HUES48 (cell line): ENCODE data around the gene TLN1.

ENCODE experiments used
- H3K27ac ChIP-seq: one replicate; pipeline ENCODE4 v1.7.0; 2013; ENCODE audit warnings: low read depth, low read length, inconsistent platforms
- H3K27me3 ChIP-seq: 2 replicates; pipeline ENCODE4 v1.6.1; 2013; ENCODE audit warnings: mild to moderate bottlenecking, low read length; ENCODE audit not compliant: control insufficient read depth, insufficient read depth
- H3K36me3 ChIP-seq: 2 replicates; pipeline ENCODE4 v1.6.1; 2013; ENCODE audit warnings: low read length; ENCODE audit not compliant: control insufficient read depth, insufficient read depth
- H3K4me1 ChIP-seq: 2 replicates; pipeline ENCODE4 v1.6.1; 2013; ENCODE audit warnings: mild to moderate bottlenecking, low read length; ENCODE audit not compliant: control insufficient read depth, insufficient read depth
- H3K4me3 ChIP-seq: 2 replicates; pipeline ENCODE4 v1.5.1; 2013; ENCODE audit warnings: mild to moderate bottlenecking, low read depth, low read length
- H3K9ac ChIP-seq: 2 replicates; pipeline ENCODE4 v1.6.1; 2013; ENCODE audit warnings: mild to moderate bottlenecking, low read depth, low read length, moderate library complexity
- H3K9me3 ChIP-seq: 2 replicates; pipeline ENCODE4 v1.6.1; 2013; ENCODE audit warnings: low read length; ENCODE audit not compliant: control insufficient read depth, insufficient read depth

The TLN1 gene, protein sequence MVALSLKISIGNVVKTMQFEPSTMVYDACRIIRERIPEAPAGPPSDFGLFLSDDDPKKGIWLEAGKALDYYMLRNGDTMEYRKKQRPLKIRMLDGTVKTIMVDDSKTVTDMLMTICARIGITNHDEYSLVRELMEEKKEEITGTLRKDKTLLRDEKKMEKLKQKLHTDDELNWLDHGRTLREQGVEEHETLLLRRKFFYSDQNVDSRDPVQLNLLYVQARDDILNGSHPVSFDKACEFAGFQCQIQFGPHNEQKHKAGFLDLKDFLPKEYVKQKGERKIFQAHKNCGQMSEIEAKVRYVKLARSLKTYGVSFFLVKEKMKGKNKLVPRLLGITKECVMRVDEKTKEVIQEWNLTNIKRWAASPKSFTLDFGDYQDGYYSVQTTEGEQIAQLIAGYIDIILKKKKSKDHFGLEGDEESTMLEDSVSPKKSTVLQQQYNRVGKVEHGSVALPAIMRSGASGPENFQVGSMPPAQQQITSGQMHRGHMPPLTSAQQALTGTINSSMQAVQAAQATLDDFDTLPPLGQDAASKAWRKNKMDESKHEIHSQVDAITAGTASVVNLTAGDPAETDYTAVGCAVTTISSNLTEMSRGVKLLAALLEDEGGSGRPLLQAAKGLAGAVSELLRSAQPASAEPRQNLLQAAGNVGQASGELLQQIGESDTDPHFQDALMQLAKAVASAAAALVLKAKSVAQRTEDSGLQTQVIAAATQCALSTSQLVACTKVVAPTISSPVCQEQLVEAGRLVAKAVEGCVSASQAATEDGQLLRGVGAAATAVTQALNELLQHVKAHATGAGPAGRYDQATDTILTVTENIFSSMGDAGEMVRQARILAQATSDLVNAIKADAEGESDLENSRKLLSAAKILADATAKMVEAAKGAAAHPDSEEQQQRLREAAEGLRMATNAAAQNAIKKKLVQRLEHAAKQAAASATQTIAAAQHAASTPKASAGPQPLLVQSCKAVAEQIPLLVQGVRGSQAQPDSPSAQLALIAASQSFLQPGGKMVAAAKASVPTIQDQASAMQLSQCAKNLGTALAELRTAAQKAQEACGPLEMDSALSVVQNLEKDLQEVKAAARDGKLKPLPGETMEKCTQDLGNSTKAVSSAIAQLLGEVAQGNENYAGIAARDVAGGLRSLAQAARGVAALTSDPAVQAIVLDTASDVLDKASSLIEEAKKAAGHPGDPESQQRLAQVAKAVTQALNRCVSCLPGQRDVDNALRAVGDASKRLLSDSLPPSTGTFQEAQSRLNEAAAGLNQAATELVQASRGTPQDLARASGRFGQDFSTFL (N-terminal part only)

DNA sequence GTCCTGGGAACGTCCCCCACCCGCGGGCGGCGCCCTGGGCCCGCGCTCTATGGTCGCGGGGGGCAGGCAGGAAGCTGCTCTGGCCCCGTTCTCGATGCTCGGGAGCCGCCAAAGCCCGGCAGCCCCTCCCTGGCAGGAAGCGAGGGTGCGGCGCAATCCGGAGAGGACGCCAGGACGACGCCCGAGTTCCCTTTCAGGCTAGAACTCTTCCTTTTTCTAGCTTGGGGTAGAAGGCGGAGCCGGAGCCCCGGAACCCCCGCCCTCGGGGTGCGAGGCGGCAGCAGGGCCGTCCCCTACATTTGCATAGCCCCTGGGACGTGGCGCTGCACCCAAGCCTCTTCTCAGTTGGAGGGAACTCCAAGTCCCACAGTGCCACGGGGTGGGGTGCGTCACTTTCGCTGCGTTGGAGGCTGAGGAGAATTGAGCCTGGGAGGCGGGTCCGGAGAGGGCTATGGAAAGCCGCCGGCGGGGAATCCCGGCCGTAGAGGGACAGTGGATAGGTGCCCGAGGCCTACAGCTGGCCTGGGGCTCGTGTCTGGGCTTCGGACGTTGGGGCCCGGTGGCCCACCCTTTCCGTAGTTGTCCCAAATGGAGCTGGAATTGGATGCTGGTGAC is at the start of gene TLN1, which contains the start of gene CREB3:
TLN1 (minus strand) TSS at position 11 of the 615 bp plus-strand sequence. CDS start 6,501 bp downstream, outside the sequence.
CREB3 (plus strand) TSS at position 482 of the 615 bp plus-strand sequence; CDS start at position 589, 107 bp downstream.
- Histone ChIP-seq H3K9ac (peak within 1 kb of the TSS; percentile 70), H3K9me3 (no peaks in the 10 kb centered on the region), H3K27me3 (no peaks in the 10 kb centered on the region), H3K27ac (peak within 1 kb of the TSS; percentile 93), H3K36me3 (peaks cover 32% of the 10 kb centered on the region), H3K4me1 (peaks cover 45% of the 10 kb centered on the region), H3K4me3 (peak within 1 kb of the TSS; percentile 89)

DNA sequence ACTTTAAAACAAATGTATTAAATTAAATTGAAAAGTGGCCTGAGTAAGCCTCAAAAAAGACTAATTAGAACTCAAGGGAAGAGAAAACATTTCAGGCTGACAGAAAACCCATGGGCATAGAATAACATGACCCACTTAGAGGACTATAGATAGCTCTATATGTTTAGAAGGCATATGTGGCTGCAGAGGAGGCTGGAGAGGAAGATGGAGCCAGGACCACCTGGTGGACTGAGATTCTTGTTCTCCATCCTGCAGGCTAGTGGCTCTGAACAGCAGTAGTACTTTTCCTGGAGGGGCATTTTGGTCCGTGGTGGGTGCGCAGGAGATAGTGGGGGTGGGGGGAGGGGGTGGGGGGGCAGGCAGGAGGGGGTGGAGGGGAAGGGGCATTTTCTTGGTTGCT is 49.1 kb upstream of the TLN1 start:
- no peaks in the 10 kb centered on the region for H3K9me3 ChIP-seq
- H3K4me3 ChIP-seq = no peak overlapping the region
- H3K36me3 ChIP-seq = no peaks in the 10 kb centered on the region
- no peak overlapping the region for H3K27ac ChIP-seq
- H3K27me3 ChIP-seq = no peaks in the 10 kb centered on the region
- H3K4me1 ChIP-seq = 0 out of 2 replicates have a peak, but pooled peaks cover 1% of the 10 kb centered on the region
- H3K9ac ChIP-seq = no peak overlapping the region

DNA sequence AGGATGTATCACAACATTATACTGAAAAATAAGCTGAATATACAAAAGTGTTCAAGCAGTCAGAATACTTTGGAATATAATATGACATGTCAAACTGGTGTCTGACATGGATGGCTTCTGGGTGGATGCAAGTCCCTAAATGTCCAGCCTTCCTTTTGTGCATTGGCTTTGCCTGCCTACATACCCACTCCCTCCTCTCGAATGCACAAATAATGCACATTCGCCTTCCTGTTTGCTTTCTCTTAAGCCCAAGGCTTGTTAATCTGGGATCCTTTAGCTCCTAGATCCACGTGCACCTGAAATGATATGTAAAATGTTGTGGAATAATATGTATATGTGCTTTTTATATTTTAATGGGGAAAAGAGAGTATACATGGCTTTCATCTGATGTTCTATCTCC is 46.5 kb upstream of the TLN1 start:
- Histone ChIP-seq H3K9ac (no peak overlapping the region), H3K27me3 (no peaks in the 10 kb centered on the region), H3K9me3 (no peaks in the 10 kb centered on the region), H3K4me3 (no peak overlapping the region), H3K36me3 (no peaks in the 10 kb centered on the region), H3K27ac (no peak overlapping the region), H3K4me1 (peaks cover 15% of the 10 kb centered on the region)

DNA sequence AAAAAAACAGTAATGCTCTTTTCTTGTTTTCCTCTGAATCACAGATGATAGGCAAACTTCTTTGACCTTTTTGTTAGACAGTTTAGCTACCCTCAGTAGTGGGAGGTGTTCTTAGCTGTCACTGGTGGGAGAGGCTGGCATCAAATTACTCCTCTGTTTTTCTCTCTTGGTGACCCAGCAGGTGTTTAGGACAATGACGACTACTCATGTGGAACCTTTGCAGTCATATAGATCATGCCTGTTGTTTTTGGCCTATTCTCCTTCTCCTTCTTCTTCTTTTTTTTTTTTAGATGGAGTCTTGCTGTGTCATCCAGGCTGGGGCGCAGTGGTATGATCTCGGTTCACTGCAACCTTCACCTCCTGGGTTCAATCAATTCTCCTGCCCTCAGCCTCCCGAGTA is 44.0 kb upstream of the TLN1 start:
- Histone ChIP-seq H3K9me3 (no peaks in the 10 kb centered on the region), H3K36me3 (no peaks in the 10 kb centered on the region), H3K27ac (no peak overlapping the region), H3K4me1 (peaks cover 15% of the 10 kb centered on the region), H3K27me3 (no peaks in the 10 kb centered on the region), H3K9ac (no peak overlapping the region), H3K4me3 (no peak overlapping the region)

DNA sequence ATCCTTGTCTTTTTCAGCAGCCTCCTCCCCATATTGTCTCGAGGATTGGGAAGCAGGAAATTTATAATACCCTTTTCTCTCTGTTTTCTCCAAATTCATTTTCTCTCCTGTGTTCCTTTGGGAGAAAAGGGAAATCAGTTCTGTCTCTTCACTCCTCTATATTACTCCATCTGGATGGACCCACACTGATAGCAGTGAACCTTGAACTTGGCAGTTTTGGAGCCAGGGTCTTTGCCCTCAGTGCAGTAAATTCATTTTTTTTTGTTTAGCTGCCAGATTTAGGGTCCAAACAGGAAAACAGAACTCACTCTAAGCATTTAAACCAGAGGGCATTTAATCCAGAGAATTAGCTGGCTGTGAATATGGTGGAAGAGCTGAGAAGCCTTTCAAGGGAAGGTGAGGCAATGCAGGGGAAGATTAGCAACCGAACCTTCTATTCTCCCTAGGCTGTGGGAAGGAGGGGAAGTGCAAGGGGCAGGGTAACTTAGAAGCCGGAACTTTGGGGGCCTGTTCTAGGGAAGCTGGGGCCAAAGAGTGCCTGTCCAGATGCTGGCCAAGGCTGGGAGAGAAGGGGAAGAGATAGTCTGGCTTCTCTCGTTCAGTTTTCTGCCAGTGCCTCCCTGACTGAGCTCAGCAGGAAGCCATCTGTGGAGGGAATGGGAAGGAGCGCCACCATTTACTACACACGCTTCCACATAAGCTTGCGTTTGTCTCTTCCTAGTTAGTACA is 43.1 kb upstream of the TLN1 start:
- Histone ChIP-seq H3K4me3 (no peak overlapping the region), H3K9me3 (no peaks in the 10 kb centered on the region), H3K27ac (peak overlapping the region; percentile 30), H3K4me1 (peaks cover 15% of the 10 kb centered on the region), H3K36me3 (no peaks in the 10 kb centered on the region), H3K27me3 (no peaks in the 10 kb centered on the region), H3K9ac (no peak overlapping the region)

DNA sequence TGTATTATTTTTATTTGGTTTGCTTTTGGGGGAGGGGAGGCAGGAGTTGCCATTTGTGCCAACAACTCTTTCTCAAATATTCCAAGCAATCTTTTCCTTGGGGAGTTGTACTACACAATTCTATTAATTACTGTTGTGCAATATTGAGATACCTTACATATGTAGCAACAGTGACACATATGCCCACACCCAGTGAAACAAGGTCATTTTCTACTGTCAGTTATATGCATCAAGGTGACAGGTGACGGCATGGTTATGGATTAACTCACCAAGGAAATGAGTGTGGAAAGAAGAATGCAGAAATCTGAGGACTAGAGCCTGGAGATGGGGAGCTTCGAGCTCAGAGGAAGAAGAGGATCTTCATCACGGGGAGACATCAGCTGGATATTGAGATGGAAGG is 39.9 kb upstream of the TLN1 start:
- H3K4me3 ChIP-seq = no peak overlapping the region
- H3K9me3 ChIP-seq = no peaks in the 10 kb centered on the region
- peaks cover 15% of the 10 kb centered on the region for H3K4me1 ChIP-seq
- H3K27me3 ChIP-seq = no peaks in the 10 kb centered on the region
- no peak overlapping the region for H3K27ac ChIP-seq
- no peaks in the 10 kb centered on the region for H3K36me3 ChIP-seq
- H3K9ac ChIP-seq = no peak overlapping the region

DNA sequence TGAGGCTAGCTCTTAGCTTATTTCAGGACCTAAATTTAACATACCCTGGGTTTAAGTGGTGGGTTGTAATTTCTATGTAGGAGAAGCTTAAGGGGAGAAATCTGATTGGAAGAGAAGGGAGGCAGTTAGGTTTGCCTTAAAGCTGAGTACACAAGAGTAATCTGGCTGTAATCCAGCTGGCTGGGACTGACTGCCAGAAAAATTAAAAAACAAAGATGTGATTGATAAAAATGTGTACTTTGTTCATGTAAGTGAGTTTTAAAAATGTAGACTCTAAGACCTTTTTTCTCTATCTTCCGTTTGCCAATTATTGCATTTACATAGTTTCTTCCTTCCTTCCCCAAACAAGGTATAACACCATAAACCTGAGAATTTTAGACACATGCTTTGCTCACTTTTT is 39.5 kb upstream of the TLN1 start:
- Histone ChIP-seq H3K9ac (no peak overlapping the region), H3K27me3 (no peaks in the 10 kb centered on the region), H3K9me3 (no peaks in the 10 kb centered on the region), H3K4me3 (no peak overlapping the region), H3K4me1 (peaks cover 15% of the 10 kb centered on the region), H3K27ac (no peak overlapping the region), H3K36me3 (no peaks in the 10 kb centered on the region)

DNA sequence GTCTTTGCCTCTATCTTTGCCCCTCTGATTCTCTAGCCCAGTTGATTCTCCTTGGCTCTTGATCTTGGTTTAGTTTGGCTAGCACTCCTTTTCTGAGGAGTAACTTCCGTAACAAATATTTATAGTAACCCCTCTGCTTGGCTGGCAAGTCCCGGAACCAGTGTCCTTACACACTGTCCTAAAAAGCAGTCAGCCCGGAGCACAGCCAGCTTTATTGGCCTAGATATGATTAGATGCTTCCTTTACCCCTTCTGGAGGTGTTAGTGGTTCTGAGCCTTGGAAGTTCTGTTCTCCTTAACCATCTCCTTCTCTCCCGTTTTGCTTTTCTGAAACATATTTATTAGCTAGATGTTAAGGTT is 39.1 kb upstream of the TLN1 start:
- Histone ChIP-seq H3K9me3 (no peaks in the 10 kb centered on the region), H3K27ac (no peak overlapping the region), H3K36me3 (no peaks in the 10 kb centered on the region), H3K4me1 (peaks cover 13% of the 10 kb centered on the region), H3K9ac (no peak overlapping the region), H3K27me3 (no peaks in the 10 kb centered on the region), H3K4me3 (no peak overlapping the region)

DNA sequence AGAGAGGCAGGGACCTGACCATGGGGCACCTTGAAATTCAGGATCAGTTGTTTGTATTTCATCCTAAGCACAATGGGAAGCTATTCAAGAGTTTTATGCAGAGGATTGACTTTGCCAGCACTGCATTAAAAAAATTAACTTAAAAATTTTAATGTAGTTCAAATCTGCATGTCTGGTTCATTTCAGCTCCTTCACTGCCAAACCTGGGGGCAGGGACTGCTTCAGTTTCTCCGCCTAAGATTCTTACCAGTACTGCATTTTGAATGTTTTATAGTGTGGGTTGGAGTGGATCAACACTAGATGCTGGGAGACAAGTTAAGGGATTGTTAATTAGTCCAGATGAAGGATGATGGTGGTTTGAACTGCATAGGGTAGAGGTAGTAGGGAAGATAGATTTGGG is 37.8 kb upstream of the TLN1 start:
- Histone ChIP-seq H3K4me1 (peaks cover under 1% of the 10 kb centered on the region; the same call in 1 of the 2 replicates), H3K9ac (no peak overlapping the region), H3K9me3 (no peaks in the 10 kb centered on the region), H3K4me3 (no peak overlapping the region), H3K36me3 (no peaks in the 10 kb centered on the region), H3K27me3 (no peaks in the 10 kb centered on the region), H3K27ac (no peak overlapping the region)

DNA sequence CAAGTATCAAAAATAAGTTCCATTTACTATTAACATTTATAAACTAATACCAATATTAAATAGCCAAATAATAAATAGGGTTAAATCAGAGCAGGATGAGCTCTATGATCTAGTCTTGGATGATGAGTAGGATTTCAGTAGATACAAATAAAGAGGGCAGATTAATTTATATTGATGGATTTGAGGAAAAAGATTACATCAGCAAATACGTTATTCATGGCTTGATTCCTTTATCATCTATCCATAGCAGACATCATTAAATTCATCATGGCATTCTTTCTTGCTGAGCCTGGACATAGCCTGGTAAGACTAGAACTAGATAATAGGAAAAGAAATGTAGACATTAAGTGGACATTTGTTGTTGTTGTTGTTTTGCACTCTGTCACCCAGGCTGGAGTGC is 35.5 kb upstream of the TLN1 start:
- no peak overlapping the region for H3K4me3 ChIP-seq
- no peaks in the 10 kb centered on the region for H3K9me3 ChIP-seq
- H3K9ac ChIP-seq = no peak overlapping the region
- H3K36me3 ChIP-seq = no peaks in the 10 kb centered on the region
- H3K27me3 ChIP-seq = no peaks in the 10 kb centered on the region
- no peaks in the 10 kb centered on the region; the same call in 1 of the 2 replicates for H3K4me1 ChIP-seq
- no peak overlapping the region for H3K27ac ChIP-seq
